PC-9 (cell line): ENCODE data around the gene RRP1. TPM values are rescaled to one million over a fixed set of nuclear protein-coding genes. Genes with fewer than 3 reads are reported as not detected.

Experiments used
- BruUV-seq: library from RNA; stranded (reverse); fragments of 400-500 nt; replicated peaks from 2 replicates; lab custom pipeline; 2021; lab: Mats Ljungman, UMichigan
- CTCF ChIA-PET: fragments of 300-600 bp; sonication (Branson Sonifier 250); formaldehyde crosslinking; loops from one replicate; lab custom pipeline; 2022; ENCODE audit warnings: antibody characterized with exemption; lab: Charles Lee
- POLR2A ChIA-PET: fragments of 300-600 bp; sonication (Branson Sonifier 250); formaldehyde crosslinking; loops from one replicate; lab custom pipeline; 2022; ENCODE audit warnings: antibody characterized with exemption; ENCODE audit not compliant: unreplicated experiment; lab: Charles Lee
- DNase-seq, 2 experiments: peaks; one replicate each; pipeline versions ENCODE4 v3.0.0 to v3.0.0-alpha.2; 2015 to 2022; ENCODE audit warnings: mixed read lengths in 1 of 2
- H2AFZ ChIP-seq: fragments of 200-600 bp; sonication (generic); 2 replicates; pipeline ENCODE4 v1.8.1; 2017; ENCODE audit warnings: antibody characterized with exemption
- H3F3A ChIP-seq: fragments of 200-600 bp; sonication (generic); 2 replicates; pipeline ENCODE4 v1.8.1; 2017; ENCODE audit warnings: antibody characterized with exemption, mild to moderate bottlenecking, low read depth; ENCODE audit not compliant: insufficient read depth
- H3K27ac ChIP-seq: fragments of 200-600 bp; sonication (generic); 2 replicates; pipeline ENCODE4 v1.6.1; 2016; ENCODE audit warnings: mixed run types
- H3K27me3 ChIP-seq: fragments of 200-600 bp; sonication (generic); 2 replicates; pipeline ENCODE4 v1.6.1; 2016; ENCODE audit warnings: low read depth, mixed run types; ENCODE audit not compliant: insufficient read depth
- H3K36me3 ChIP-seq: fragments of 200-600 bp; sonication (generic); 2 replicates; pipeline ENCODE4 v1.6.1; 2016; ENCODE audit warnings: low read depth, mixed run types
- H3K4me1 ChIP-seq: fragments of 200-600 bp; sonication (generic); replicated peaks from 2 replicates; pipeline ENCODE4 v1.6.1; 2016; ENCODE audit warnings: mixed run types; ENCODE audit not compliant: insufficient read depth
- H3K4me2 ChIP-seq: fragments of 200-600 bp; sonication (generic); 2 replicates; pipeline ENCODE4 v1.6.1; 2017; ENCODE audit warnings: mixed run types
- H3K4me3 ChIP-seq: fragments of 200-600 bp; sonication (generic); 2 replicates; pipeline ENCODE4 v1.6.1; 2016; ENCODE audit warnings: mixed run types
- H3K79me2 ChIP-seq: fragments of 200-600 bp; sonication (generic); 2 replicates; pipeline ENCODE4 v1.6.1; 2017; ENCODE audit warnings: low read depth, mixed run types
- H3K9me2 ChIP-seq: fragments of 200-600 bp; sonication (generic); 2 replicates; pipeline ENCODE4 v1.8.1; 2017; ENCODE audit warnings: mild to moderate bottlenecking; ENCODE audit not compliant: insufficient read depth
- H3K9me3 ChIP-seq: fragments of 200-600 bp; sonication (generic); 2 replicates; pipeline ENCODE4 v1.8.1; 2016; ENCODE audit warnings: low read depth; ENCODE audit not compliant: insufficient read depth
- H4K20me1 ChIP-seq: fragments of 200-600 bp; sonication (generic); 2 replicates; pipeline ENCODE4 v1.8.1; 2017; ENCODE audit not compliant: insufficient read depth
- CTCF ChIP-seq: fragments of 200-600 bp; sonication (generic); conservative IDR thresholded peaks from 2 replicates; pipeline ENCODE4 v1.6.1; 2017; ENCODE audit warnings: mixed run types, antibody characterized with exemption, mild to moderate bottlenecking, moderate library complexity
- EZH2 ChIP-seq: fragments of 200-600 bp; sonication (generic); IDR thresholded peaks from 2 replicates; pipeline ENCODE4 v1.8.0; 2017; ENCODE audit warnings: antibody characterized with exemption, low read depth
- intact Hi-C: fragments of 100-400 bp; cut with micrococcal nuclease; formaldehyde crosslinking; loops from one replicate; pipeline ENCODE4 v1.10.0; 2022; ENCODE audit not compliant: unreplicated experiment
- total RNA-seq: library from RNA; stranded (reverse); gene quantifications from 2 replicates; pipeline ENCODE4 v1.2.3, GENCODE V29; 2021

The RRP1 gene
- total RNA-seq, 1 experiment from 2014 or later: 24.9 TPM

GRCh38 chr21:43786807-43787440 is 2.5 kb upstream of the RRP1 start:
- H3K27me3 ChIP-seq: no peaks in the 10 kb centered on the region
- no peak overlapping the region for H3K4me2 ChIP-seq
- CTCF ChIA-PET: no interaction called here
- no peak overlapping the region for H3K27ac ChIP-seq
- H3F3A ChIP-seq: peaks cover 30% of the 10 kb centered on the region
- H3K4me3 ChIP-seq: no peak overlapping the region
- peaks cover 35% of the 10 kb centered on the region for H3K79me2 ChIP-seq
- no peak for DNase-seq
- H4K20me1 ChIP-seq: 0 out of 2 replicates have a peak, but pooled peaks cover 3% of the 10 kb centered on the region
- H3K9me3 ChIP-seq: no peaks in the 10 kb centered on the region
- no peaks in the 10 kb centered on the region for H3K9me2 ChIP-seq
- H3K36me3 ChIP-seq: no peaks in the 10 kb centered on the region; the same call in 1 of the 2 replicates
- POLR2A ChIA-PET: no interaction called here
- H2AFZ ChIP-seq: no peak overlapping the region
- no peak for TF ChIP-seq EZH2
- TF ChIP-seq CTCF: no peak
- H3K4me1 ChIP-seq: peaks cover 41% of the 10 kb centered on the region
- BruUV-seq: no TSS peak
- intact Hi-C loops: loop anchor here (5.0 to 10.0 kb wide), 3 partner anchors 60 to 132 kb away; partner anchors contain the start of genes HSF2BP and RRP1B

- BruUV-seq: TSS peak; percentile 48
- Histone ChIP-seq H4K20me1 (peaks cover 7% of the 10 kb centered on the region), H3K4me1 (peaks cover 12% of the 10 kb centered on the region), H3K27me3 (no peaks in the 10 kb centered on the region), H3K36me3 (peaks cover 8% of the 10 kb centered on the region; the same call in 1 of the 2 replicates), H2AFZ (0 out of 2 replicates have a peak overlapping the region, but pooled peaks have one; percentile 23), H3K27ac (peak overlapping the region; percentile 44; the same call in 1 of the 2 replicates), H3K9me2 (no peaks in the 10 kb centered on the region), H3K9me3 (no peaks in the 10 kb centered on the region), H3K4me2 (peak overlapping the region; percentile 80), H3K79me2 (peaks cover 50% of the 10 kb centered on the region), H3F3A (0 out of 2 replicates have a peak, but pooled peaks cover 4% of the 10 kb centered on the region), H3K4me3 (peak overlapping the region; percentile 94)
- intact Hi-C loops: no loop called here
- TF ChIP-seq EZH2 (no peak), CTCF (no peak)
- ChIA-PET POLR2A (no interaction called here), CTCF (interaction anchor here (1.8 kb wide), 1 partner anchor 10 kb away, joined by 6 read pairs; no protein-coding TSS in a partner anchor)
- DNase-seq: no peak
Measured at GRCh38 chr21:43790010-43790524, 690 bp downstream of the RRP1 start.

GRCh38 chr21:43792406-43792805 is 3.0 kb downstream of the RRP1 start:
- no peak overlapping the region for H3K4me3 ChIP-seq
- H3K36me3 ChIP-seq: peaks cover 8% of the 10 kb centered on the region; the same call in 1 of the 2 replicates
- ChIA-PET POLR2A (no interaction called here), CTCF (no interaction called here)
- H3F3A ChIP-seq: 0 out of 2 replicates have a peak, but pooled peaks cover 4% of the 10 kb centered on the region
- H3K4me2 ChIP-seq: no peak overlapping the region
- no peaks in the 10 kb centered on the region for H3K9me3 ChIP-seq
- no TSS peak for BruUV-seq
- H3K9me2 ChIP-seq: no peaks in the 10 kb centered on the region
- H3K4me1 ChIP-seq: peaks cover 8% of the 10 kb centered on the region
- H3K79me2 ChIP-seq: peaks cover 50% of the 10 kb centered on the region
- peaks cover 7% of the 10 kb centered on the region for H4K20me1 ChIP-seq
- no peak for DNase-seq
- intact Hi-C loops: no loop called here
- TF ChIP-seq CTCF: no peak
- TF ChIP-seq EZH2: no peak
- H2AFZ ChIP-seq: no peak overlapping the region
- no peak overlapping the region for H3K27ac ChIP-seq
- H3K27me3 ChIP-seq: no peaks in the 10 kb centered on the region
